ENCODE results near the gene SLC9B2.

Gene SLC9B2

GRCh38 chr4:103076747-103077347, at the start of gene SLC9B2:
SLC9B2 (minus strand) TSS chr4:103076761; CDS start chr4:103067550, 9,211 bp downstream.
- no peak for FAIRE-seq

DNA sequence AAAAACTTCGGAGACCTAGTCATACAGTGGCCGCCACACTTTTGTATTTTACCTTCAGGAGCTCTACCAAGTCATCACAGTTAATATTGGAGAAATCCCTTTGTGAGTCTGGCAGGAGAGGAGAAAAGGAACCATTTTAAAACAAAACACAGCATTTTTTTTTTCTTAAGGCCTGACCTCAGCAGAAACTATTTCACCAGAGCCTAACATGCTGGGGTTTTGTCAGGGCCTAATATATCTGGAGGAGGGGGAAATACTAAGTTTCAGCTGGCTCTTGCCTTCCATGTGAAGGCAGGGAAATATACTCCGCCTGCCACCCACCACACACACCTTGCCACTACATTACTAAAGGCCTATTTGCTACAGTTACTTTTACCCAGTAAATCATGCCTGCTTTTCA, 49.6 kb upstream of the SLC9B2 start:
- no peak for FAIRE-seq

DNA sequence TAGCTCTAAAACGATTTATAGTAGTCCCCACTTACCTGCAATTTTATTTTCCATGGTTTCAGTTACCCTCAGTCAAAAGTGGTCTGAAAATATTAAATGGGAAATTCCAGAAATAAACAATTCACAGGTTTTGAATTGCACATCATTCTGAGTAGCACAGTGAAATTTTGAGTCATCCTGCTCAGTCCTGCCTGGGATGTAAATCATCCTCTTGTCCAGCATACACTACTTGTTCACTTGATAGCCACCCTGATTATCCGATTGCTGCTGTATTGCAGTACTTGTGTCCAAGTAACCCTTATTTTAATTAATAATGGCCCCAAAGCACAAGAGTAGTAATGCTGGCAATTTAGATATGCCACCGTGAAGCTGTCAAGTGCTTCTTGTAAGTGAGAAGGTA, 46.6 kb upstream of the SLC9B2 start:
- FAIRE-seq, result no peak

DNA sequence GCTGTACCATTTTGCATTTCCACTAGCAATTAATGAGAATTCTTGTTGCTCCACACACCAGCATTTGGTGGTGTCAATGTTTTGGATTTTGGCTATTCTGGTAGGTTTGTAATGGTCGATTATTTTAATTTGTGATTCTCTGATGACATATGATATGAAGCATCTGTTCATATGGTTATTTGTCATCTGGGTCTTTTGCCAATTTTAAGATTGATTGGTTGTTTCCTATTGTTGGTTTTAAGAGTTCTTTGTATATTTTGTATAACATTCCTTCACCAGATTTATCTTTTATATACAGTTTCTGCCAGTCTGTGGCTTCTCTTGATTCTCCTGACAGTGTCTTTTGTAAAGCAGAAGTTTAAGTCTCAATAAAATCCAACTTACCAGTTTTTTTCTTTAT, 41.6 kb upstream of the SLC9B2 start:
- FAIRE-seq, result no peak

GRCh38 chr4:103111598-103111997, 35.0 kb upstream of the SLC9B2 start:
- no peak for FAIRE-seq

- FAIRE-seq, result no peak
Measured at GRCh38 chr4:103108542-103108941, 32.0 kb upstream of the SLC9B2 start.

DNA sequence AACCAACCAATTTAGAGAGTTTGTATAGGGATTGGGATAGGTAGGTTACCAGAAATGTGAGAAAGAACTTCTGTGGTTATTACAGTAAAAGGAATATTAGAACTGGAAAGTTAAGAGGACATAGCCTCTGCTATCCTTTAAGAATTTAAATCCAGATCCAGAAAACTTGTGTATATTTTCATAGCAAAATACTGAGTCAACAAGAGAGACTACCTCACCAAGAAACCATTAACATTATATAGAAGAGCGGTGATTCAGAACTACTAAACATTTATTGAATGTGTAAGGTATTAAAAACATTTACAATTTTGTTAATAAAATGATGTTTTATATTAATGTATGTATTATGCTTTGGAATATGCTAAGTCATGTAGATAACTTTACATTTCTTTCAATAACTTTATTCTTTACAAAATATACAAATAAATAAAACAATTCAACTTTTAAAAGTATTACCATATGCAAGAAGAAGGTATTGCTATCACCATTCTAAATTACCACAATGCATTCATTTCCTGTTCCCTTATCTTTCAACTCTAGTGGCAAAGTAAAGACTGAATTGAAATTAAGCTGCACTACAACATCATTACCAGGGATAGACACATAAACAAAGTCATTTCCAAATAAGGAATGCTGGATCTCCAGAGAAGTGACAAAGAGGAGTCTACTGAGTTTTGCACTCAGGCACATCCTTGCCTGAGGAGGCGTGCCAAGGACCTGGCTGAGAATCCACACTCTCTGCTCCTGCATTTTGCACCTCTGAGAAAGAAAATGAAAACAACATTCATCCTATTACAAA, 29.2 kb upstream of the SLC9B2 start:
- FAIRE-seq, result peak; percentile 45

- FAIRE-seq, result no peak
Measured at GRCh38 chr4:103104886-103105285, 28.3 kb upstream of the SLC9B2 start.

GRCh38 chr4:103100691-103101090, 24.1 kb upstream of the SLC9B2 start:
- FAIRE-seq, result no peak

DNA sequence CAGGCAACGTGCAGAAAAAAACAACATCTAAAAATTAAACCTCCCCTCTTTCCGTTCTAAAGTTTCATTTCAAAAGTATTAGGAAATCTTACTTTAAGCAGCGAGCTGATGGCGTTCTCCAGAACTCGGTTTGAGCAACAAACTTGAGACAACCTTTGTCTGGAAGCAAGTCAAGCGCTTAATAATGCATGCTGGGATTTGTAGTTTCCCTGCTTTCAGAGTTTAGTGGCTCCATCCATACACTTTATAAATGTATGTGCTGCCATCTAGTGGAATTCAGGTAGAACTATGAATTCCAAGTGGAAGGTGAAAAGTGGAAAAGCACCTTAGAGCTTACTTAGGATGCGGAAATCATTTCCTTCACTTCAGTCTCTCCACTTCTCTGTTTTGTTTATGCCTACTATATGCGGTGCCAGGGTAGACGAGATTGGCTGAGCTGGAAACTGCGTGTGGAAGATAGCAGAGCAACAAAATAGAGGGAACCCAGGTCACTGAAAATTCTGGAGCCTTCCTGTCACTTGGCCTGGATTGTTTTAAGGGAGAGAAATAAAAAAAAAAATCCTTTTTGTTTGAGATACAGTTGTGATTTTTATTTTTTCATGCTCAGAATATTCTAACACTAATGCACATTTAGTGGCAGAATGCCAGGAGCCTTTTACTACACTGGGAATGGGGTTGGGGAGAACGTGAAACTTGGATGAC, 23.3 kb upstream of the SLC9B2 start, which contains the start of gene BDH2:
TSS of gene BDH2 (minus strand) at position 144 of the 702 bp plus-strand sequence. CDS start 3,580 bp downstream, outside the sequence.
- FAIRE-seq, result peak; percentile 99

GRCh38 chr4:103098756-103099440, 22.3 kb upstream of the SLC9B2 start:
- FAIRE-seq, result no peak

GRCh38 chr4:103098341-103098740, 21.8 kb upstream of the SLC9B2 start:
- FAIRE-seq, result no peak

DNA sequence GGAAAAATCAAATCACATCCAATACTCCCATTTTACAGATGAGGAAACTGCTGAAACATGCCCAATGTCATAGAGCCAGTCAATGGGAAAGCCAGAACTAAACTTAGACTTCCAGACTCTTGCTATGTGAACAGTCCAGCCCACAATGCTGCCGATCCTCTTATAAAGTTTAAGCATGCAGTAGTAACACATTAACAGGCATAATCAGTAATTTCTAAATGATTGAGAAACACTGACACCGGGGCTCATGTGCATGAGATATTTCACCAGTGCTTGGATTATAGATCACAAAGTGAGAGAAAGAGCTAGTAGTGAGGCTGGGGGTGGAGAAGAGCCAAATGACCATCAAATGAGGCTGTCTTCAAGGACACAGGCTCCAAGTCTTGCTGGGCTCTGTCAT, 20.6 kb upstream of the SLC9B2 start:
- no peak for FAIRE-seq

DNA sequence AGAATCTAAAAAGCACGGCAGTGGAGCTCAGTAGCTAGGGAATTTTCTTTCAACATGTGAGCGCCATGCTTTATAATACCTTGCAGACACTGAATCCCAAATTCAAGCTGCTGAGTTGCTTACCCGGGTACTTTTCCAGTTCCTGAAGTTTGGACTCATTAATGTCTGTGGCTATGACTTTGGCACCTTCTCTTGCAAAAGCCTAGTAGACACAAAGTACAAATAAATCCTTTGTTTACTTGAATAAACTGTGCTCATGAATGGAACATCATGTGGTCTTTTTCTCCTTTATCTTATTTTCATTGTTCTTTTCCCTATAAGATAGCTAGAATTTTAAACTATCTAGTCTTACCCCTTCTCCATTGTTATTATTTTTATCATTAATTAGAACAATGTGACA, 18.5 kb upstream of the SLC9B2 start:
- FAIRE-seq, result no peak

GRCh38 chr4:103092245-103092644, 15.7 kb upstream of the SLC9B2 start:
- FAIRE-seq, result no peak

- FAIRE-seq, result peak; percentile 99
Measured at GRCh38 chr4:103091601-103092223, 15.2 kb upstream of the SLC9B2 start.

GRCh38 chr4:103089481-103089880, 12.9 kb upstream of the SLC9B2 start:
- FAIRE-seq, result no peak

- no peak for FAIRE-seq
Measured at GRCh38 chr4:103086551-103086950, 10.0 kb upstream of the SLC9B2 start.

- FAIRE-seq, result no peak
Measured at GRCh38 chr4:103085555-103086196, 9.1 kb upstream of the SLC9B2 start.

GRCh38 chr4:103079621-103080020, 3.1 kb upstream of the SLC9B2 start:
- peak; percentile 17 for FAIRE-seq

- no peak for FAIRE-seq
Measured at GRCh38 chr4:103075894-103076746, 441 bp downstream of the SLC9B2 start.

All from islet of Langerhans (tissue), 1 donor.